DMS53 treated with DMSO at 0.1 percent for 48 hours (cell line): ENCODE results near the gene PLD3.

Experiments
- DNase-seq: peaks from one replicate; lab custom pipeline; 2025; ENCODE audit not compliant: unreplicated experiment; lab: John Stamatoyannopoulos, UW

PLD3 gene

DNA sequence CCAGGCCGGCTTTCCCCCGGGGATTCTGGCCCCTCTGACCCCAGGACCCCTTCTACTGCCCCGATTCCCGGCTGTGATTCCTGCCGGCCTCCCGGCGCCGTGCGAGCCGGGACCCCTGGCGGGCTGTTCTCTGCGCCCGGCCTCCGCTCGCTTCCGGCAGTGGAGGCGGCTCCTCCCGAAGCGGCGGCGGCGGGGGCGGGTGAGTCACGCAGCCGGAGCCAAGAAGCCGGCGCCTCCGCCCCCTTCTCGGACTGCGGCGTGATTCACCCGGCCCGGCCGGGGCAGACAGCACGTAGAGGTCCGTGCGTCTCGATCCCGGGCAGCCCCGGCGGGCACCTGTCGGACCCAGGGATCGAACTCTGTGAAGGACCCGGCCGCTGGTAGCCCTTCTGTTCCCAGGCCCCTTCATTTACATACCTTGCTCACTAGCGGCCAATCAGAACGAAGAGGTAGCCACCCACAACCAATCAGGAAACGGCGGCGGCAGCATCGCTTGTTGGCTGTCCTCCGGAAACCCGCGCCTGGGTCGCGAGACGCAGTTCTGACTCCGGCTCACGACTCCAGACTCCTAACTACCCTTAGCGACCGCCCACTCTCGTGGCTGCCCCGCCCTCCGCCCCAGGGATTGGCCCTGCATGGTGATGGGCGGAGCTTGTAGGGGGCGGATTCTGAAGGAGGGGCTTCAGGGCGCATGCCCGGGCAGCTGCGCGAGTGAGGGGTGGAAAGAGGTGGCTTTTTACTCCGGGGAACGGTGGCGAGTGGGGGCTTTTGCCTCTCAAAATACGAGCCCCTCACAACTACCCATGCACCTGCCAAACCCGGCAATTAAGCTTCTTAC lies 77.2 kb downstream of the PLD3 start, which contains the start of gene SERTAD1:
SERTAD1 (minus strand) TSS at position 543 of the 838 bp plus-strand sequence. CDS start 2,446 bp downstream, outside the sequence.
- DNase-seq: peak; percentile 99
